A673 (cell line): ENCODE measurements around the gene NFKBIA. TPM values are rescaled to one million over a fixed set of nuclear protein-coding genes. Genes with fewer than 3 reads are reported as not detected.

Experiments
- BruUV-seq: library from RNA; stranded (reverse); fragments of 400-500 nt; replicated peaks from 2 replicates; lab custom pipeline; 2021; lab: Mats Ljungman, UMichigan
- CTCF ChIA-PET: fragments of 300-600 bp; sonication (Branson Sonifier 250); formaldehyde crosslinking; loops from one replicate; lab custom pipeline; 2022; ENCODE audit warnings: antibody characterized with exemption; lab: Charles Lee
- POLR2A ChIA-PET: fragments of 300-600 bp; sonication (Branson Sonifier 250); formaldehyde crosslinking; loops from one replicate; lab custom pipeline; 2022; ENCODE audit warnings: antibody characterized with exemption; ENCODE audit not compliant: low non-redundant PET; lab: Charles Lee
- DNase-seq: peaks from one replicate; pipeline ENCODE4 v3.0.0-alpha.2; 2015; ENCODE audit warnings: low spot score
- H3K27ac ChIP-seq: fragments of 200-600 bp; sonication (generic); 2 replicates; pipeline ENCODE4 v1.5.1; 2016; ENCODE audit warnings: mixed run types, low read depth, mild to moderate bottlenecking, mixed read lengths, antibody characterized with exemption, low read length; ENCODE audit not compliant: poor library complexity, severe bottlenecking
- H3K27me3 ChIP-seq: fragments of 200-600 bp; sonication (generic); replicated peaks from 2 replicates; pipeline ENCODE4 v1.6.1; 2017; ENCODE audit warnings: mixed run types, low read depth, mild to moderate bottlenecking, mixed read lengths, antibody characterized with exemption, low read length; ENCODE audit not compliant: insufficient read depth, poor library complexity
- H3K36me3 ChIP-seq: fragments of 200-600 bp; sonication (generic); 2 replicates; pipeline ENCODE4 v1.6.1; 2016; ENCODE audit warnings: mixed run types, mild to moderate bottlenecking, mixed read lengths, antibody characterized with exemption, low read length; ENCODE audit not compliant: insufficient read depth, poor library complexity, severe bottlenecking
- H3K4me1 ChIP-seq: fragments of 200-600 bp; sonication (generic); 2 replicates; pipeline ENCODE4 v1.6.1; 2017; ENCODE audit warnings: mixed run types, mild to moderate bottlenecking, mixed read lengths, antibody characterized with exemption, low read length; ENCODE audit not compliant: insufficient read depth, poor library complexity, severe bottlenecking
- H3K4me3 ChIP-seq: fragments of 200-600 bp; sonication (generic); 2 replicates; pipeline ENCODE4 v1.5.1; 2016; ENCODE audit warnings: low read depth, mixed run types, mild to moderate bottlenecking, mixed read lengths, low read length; ENCODE audit not compliant: poor library complexity, severe bottlenecking
- H3K9me3 ChIP-seq: fragments of 200-600 bp; sonication (generic); 2 replicates; pipeline ENCODE4 v1.6.1; 2016; ENCODE audit warnings: mixed run types, low read depth, mild to moderate bottlenecking, mixed read lengths, antibody characterized with exemption, low read length; ENCODE audit not compliant: poor library complexity, severe bottlenecking
- CTCF ChIP-seq: fragments of 300-800, 200-600 bp; sonication (generic); conservative IDR thresholded peaks from 2 replicates; pipeline ENCODE4 v1.5.1; 2017; ENCODE audit warnings: low read depth, mild to moderate bottlenecking, antibody characterized with exemption, low read length, moderate library complexity, mixed read lengths
- EZH2 ChIP-seq: fragments of 200-600 bp; sonication (generic); IDR thresholded peaks from 2 replicates; pipeline ENCODE4 v1.6.1; 2017; ENCODE audit warnings: borderline replicate concordance, low read depth, mild to moderate bottlenecking, mixed read lengths, antibody characterized with exemption, low read length; ENCODE audit not compliant: poor library complexity, severe bottlenecking
- intact Hi-C: fragments of 100-400 bp; cut with micrococcal nuclease; formaldehyde crosslinking; loops from one replicate; pipeline ENCODE4 v1.10.0; 2022; ENCODE audit not compliant: unreplicated experiment
- total RNA-seq: library from RNA; stranded (reverse); gene quantifications from 2 replicates; pipeline ENCODE4 v1.2.3, GENCODE V29; 2021

The NFKBIA gene
- total RNA-seq, 1 experiment from 2014 or later: 73.9 TPM

DNA sequence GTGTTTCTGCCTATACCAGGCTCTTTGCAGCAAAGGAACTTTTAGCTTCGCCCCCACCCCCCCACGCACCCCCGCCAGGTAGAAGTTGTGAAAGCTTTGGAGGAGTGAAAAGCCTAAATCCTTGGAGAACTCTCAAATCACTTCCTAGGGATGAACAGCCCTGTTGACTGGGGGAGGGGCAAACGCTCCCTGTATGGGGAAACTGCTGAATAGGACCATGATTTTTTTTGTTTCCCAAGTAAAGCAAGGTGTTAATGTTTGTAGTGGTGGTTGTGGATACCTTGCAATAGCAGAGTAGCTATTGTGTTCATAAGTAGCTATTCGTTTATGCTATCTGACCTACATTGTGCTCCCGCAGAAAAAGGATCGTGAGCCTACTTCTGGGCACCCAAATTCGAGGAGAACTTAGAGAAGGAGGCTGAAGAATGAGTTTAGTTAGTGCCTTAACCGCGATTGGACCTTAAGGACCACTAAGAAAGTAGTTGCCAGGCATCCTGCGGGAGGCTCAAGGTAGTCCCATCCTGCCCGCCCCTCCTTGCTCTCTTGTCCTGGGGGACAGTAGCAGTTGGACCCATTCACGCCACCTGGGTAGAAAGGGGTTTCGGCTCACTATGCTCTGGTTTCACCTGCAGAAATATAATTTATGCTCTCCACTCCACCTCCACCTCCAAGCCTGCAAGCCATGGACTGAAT is 901 bp upstream of the NFKBIA start:
- BruUV-seq: no TSS peak
- intact Hi-C loops: loop anchor here (5.0 to 10.0 kb wide), 2 partner anchors 113 to 361 kb away; partner anchors contain the start of genes FAM177A1 and PSMA6
- Histone ChIP-seq H3K27ac (peak overlapping the region; percentile 99), H3K36me3 (peaks cover 32% of the 10 kb centered on the region), H3K9me3 (no peaks in the 10 kb centered on the region), H3K27me3 (no peaks in the 10 kb centered on the region), H3K4me1 (peaks cover 48% of the 10 kb centered on the region), H3K4me3 (peak overlapping the region; percentile 95)
- POLR2A ChIA-PET: interaction anchor here (0.6 kb wide), 1 partner anchor 190 kb away, joined by 4 read pairs; no protein-coding TSS in a partner anchor
- TF ChIP-seq CTCF (no peak), EZH2 (no peak)
- peak; percentile 39 for DNase-seq
- CTCF ChIA-PET: interaction anchor here (1.1 kb wide), 2 partner anchors 190 to 263 kb away, joined by 5 to 7 read pairs; no protein-coding TSS in a partner anchor

GRCh38 chr14:35403603-35404448 is 723 bp downstream of the NFKBIA start:
- DNase-seq: peak; percentile 96
- peaks cover 35% of the 10 kb centered on the region for H3K36me3 ChIP-seq
- H3K4me3 ChIP-seq: peak overlapping the region; percentile 95
- CTCF ChIA-PET: interaction anchor here (0.5 to 1.9 kb wide), 5 partner anchors 154 to 261 kb away, joined by 3 to 12 read pairs (median 5); no protein-coding TSS in a partner anchor
- H3K9me3 ChIP-seq: no peaks in the 10 kb centered on the region
- H3K27ac ChIP-seq: peak overlapping the region; percentile 99
- POLR2A ChIA-PET: interaction anchor here (0.6 kb wide), 3 partner anchors 77 to 423 kb away, joined by 4 to 7 read pairs (median 7); partner anchors contain the start of gene BRMS1L
- no TSS peak for BruUV-seq
- TF ChIP-seq EZH2 (no peak), CTCF (no peak)
- peaks cover 49% of the 10 kb centered on the region for H3K4me1 ChIP-seq
- H3K27me3 ChIP-seq: no peaks in the 10 kb centered on the region
- intact Hi-C loops: loop anchor here (10.0 kb wide), 1 partner anchor 359 kb away; the partner anchor contains the start of gene FAM177A1

DNA sequence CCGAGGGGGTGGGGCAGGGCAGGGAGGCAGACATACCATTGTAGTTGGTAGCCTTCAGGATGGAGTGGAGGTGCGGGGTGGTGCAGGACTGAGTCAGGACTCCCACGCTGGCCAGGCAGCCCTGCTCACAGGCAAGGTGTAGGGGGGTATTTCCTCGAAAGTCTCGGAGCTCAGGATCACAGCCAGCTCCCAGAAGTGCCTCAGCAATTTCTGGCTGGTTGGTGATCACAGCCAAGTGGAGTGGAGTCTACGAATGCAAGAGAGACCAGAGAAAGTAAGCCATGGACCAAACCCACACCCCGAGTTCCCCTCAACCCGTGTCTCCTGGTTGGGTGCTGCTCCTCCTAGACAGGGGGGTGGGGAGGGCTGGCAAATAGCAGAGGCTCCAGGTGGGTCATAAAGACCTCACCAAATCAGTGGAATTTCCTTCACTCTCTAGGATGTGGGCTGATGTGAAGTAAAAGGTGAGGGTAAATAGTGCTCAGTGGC is 1.4 kb downstream of the NFKBIA start:
- H3K36me3 ChIP-seq: peaks cover 35% of the 10 kb centered on the region
- no peaks in the 10 kb centered on the region for H3K27me3 ChIP-seq
- POLR2A ChIA-PET: interaction anchor here (0.6 kb wide), 1 partner anchor 77 kb away, joined by 4 read pairs; no protein-coding TSS in a partner anchor
- peaks cover 49% of the 10 kb centered on the region for H3K4me1 ChIP-seq
- peak; percentile 30 for DNase-seq
- H3K4me3 ChIP-seq: peak overlapping the region; percentile 95
- no peaks in the 10 kb centered on the region for H3K9me3 ChIP-seq
- CTCF ChIA-PET: interaction anchor here (0.5 to 1.9 kb wide), 3 partner anchors 153 to 188 kb away, joined by 3 to 12 read pairs (median 5); no protein-coding TSS in a partner anchor
- peak overlapping the region; percentile 64 for H3K27ac ChIP-seq
- TF ChIP-seq CTCF (no peak), EZH2 (no peak)
- intact Hi-C loops: loop anchor here (10.0 kb wide), 1 partner anchor 358 kb away; the partner anchor contains the start of gene FAM177A1
- no TSS peak for BruUV-seq
